ENCODE data around the gene TJP1. TPM values are rescaled to one million over a fixed set of nuclear protein-coding genes. Genes with fewer than 3 reads are reported as not detected.

Gene TJP1
- total RNA-seq, 2 donors from 2014 or later = 131 to 145 TPM

- Histone ChIP-seq H3K4me3 (ENCODE audit: low read length) (no peak overlapping the region), H3K4me1 (ENCODE audit: control insufficient read depth, insufficient read depth, low read length) (peaks cover 7% of the 10 kb centered on the region), H3K27me3 (ENCODE audit: control insufficient read depth, insufficient read depth, low read length, poor library complexity, severe bottlenecking) (no peaks in the 10 kb centered on the region), H3K36me3 (ENCODE audit: control insufficient read depth, insufficient read depth, low read length) (no peaks in the 10 kb centered on the region), H3K9me3 (ENCODE audit: control insufficient read depth, low read length) (no peaks in the 10 kb centered on the region), H3K9ac (ENCODE audit: extremely low read depth, low read length, poor library complexity, severe bottlenecking) (no peak overlapping the region), H3K27ac (ENCODE audit: low read depth, low read length) (no peak overlapping the region)
- Mint-ChIP-seq H3K27me3 (ENCODE audit: insufficient read depth) (no peaks in the 10 kb centered on the region), H3K27ac (no peak overlapping the region), H3K36me3 (ENCODE audit: low read depth) (no peaks in the 10 kb centered on the region), H3K4me1 (peaks cover 15% of the 10 kb centered on the region), H3K4me3 (no peak overlapping the region), H3K9me3 (no peaks in the 10 kb centered on the region)
- TF ChIP-seq CTCF (conservative IDR thresholded peaks at IDR 0.05) = no peak
- peak; percentile 43 for DNase-seq
- WGBS, 2 experiments (ENCODE audit: insufficient coverage in 1 of 2, insufficient read length in 1 of 2) = 91 to 97% methylated on average over 6 to 8 of the region's 8 CpGs
Measured at GRCh38 chr15:29670266-29670665, 152.0 kb downstream of the TJP1 start.

- no peak for DNase-seq
- H3K36me3 Mint-ChIP-seq (ENCODE audit: low read depth) = no peaks in the 10 kb centered on the region
- 87 to 92% methylated on average over 7 to 9 of the region's 9 CpGs for WGBS, 2 experiments (ENCODE audit: insufficient coverage in 1 of 2, insufficient read length in 1 of 2)
- peaks cover 7% of the 10 kb centered on the region for H3K4me1 ChIP-seq (ENCODE audit: control insufficient read depth, insufficient read depth, low read length)
- peaks cover 15% of the 10 kb centered on the region for H3K4me1 Mint-ChIP-seq
- H3K4me3 ChIP-seq (ENCODE audit: low read length) = no peak overlapping the region
- H3K9me3 Mint-ChIP-seq = no peaks in the 10 kb centered on the region
- no peak overlapping the region for H3K9ac ChIP-seq (ENCODE audit: extremely low read depth, low read length, poor library complexity, severe bottlenecking)
- H3K27ac ChIP-seq (ENCODE audit: low read depth, low read length) = no peak overlapping the region
- H3K27me3 Mint-ChIP-seq (ENCODE audit: insufficient read depth) = no peaks in the 10 kb centered on the region
- no peaks in the 10 kb centered on the region for H3K27me3 ChIP-seq (ENCODE audit: control insufficient read depth, insufficient read depth, low read length, poor library complexity, severe bottlenecking)
- no peak overlapping the region for H3K4me3 Mint-ChIP-seq
- H3K27ac Mint-ChIP-seq = no peak overlapping the region
- H3K36me3 ChIP-seq (ENCODE audit: control insufficient read depth, insufficient read depth, low read length) = no peaks in the 10 kb centered on the region
- H3K9me3 ChIP-seq (ENCODE audit: control insufficient read depth, low read length) = no peaks in the 10 kb centered on the region
- no peak for TF ChIP-seq CTCF (conservative IDR thresholded peaks at IDR 0.05)
Measured at GRCh38 chr15:29669823-29670222, 152.4 kb downstream of the TJP1 start.

GRCh38 chr15:29668120-29668602 lies 154.1 kb downstream of the TJP1 start:
- Histone ChIP-seq H3K4me3 (ENCODE audit: low read length) (no peak overlapping the region), H3K4me1 (ENCODE audit: control insufficient read depth, insufficient read depth, low read length) (peaks cover 7% of the 10 kb centered on the region), H3K36me3 (ENCODE audit: control insufficient read depth, insufficient read depth, low read length) (no peaks in the 10 kb centered on the region), H3K27ac (ENCODE audit: low read depth, low read length) (no peak overlapping the region), H3K27me3 (ENCODE audit: control insufficient read depth, insufficient read depth, low read length, poor library complexity, severe bottlenecking) (no peaks in the 10 kb centered on the region), H3K9ac (ENCODE audit: extremely low read depth, low read length, poor library complexity, severe bottlenecking) (no peak overlapping the region), H3K9me3 (ENCODE audit: control insufficient read depth, low read length) (no peaks in the 10 kb centered on the region)
- TF ChIP-seq CTCF (conservative IDR thresholded peaks at IDR 0.05) = peak; percentile 97
- no peak overlapping the region for H3K4me3 Mint-ChIP-seq
- 47 to 52% methylated on average over 11 to 15 of the region's 15 CpGs for WGBS, 2 experiments (ENCODE audit: insufficient coverage in 1 of 2, insufficient read length in 1 of 2)
- no peak overlapping the region for H3K27ac Mint-ChIP-seq
- DNase-seq = peak; percentile 92
- H3K9me3 Mint-ChIP-seq = no peaks in the 10 kb centered on the region
- H3K36me3 Mint-ChIP-seq (ENCODE audit: low read depth) = no peaks in the 10 kb centered on the region
- peaks cover 15% of the 10 kb centered on the region for H3K4me1 Mint-ChIP-seq
- peaks cover 1% of the 10 kb centered on the region for H3K27me3 Mint-ChIP-seq (ENCODE audit: insufficient read depth)
